AG10803 (cell line): ENCODE results near the gene SPATA33.

Experiments
- DNase-seq: peaks from one replicate; pipeline ENCODE4 v3.0.0; 2010; ENCODE audit warnings: low read depth
- H3K4me3 ChIP-seq: 2 replicates; pipeline ENCODE4 v1.5.1; 2011; ENCODE audit warnings: mild to moderate bottlenecking, low read length, control low read depth
- TF ChIP-seq, protein P1 (sequence below): conservative IDR thresholded peaks from 2 replicates; pipeline ENCODE4 v1.5.1; 2011; ENCODE audit warnings: mild to moderate bottlenecking, low read length, control low read depth, inconsistent platforms

The SPATA33 gene

DNA sequence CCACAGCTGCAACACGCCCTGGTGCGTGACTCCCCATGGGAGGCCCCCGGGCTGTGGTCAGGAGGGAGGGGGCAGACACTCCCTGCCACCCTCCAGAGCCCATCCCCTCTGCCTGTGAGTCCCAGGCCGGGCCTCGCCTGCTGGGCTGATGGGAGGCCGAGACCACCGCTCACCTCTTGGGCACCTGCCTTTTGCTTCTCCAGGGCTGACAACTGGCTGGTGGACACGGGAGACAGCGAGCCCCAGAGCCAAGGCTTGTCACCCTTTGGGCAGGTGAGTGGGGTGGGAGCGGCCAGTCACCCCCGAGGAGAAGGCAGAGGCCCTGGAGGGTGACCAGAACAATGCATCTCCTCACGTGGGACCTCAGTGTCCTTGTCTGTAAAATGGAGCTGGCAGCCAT, 21.0 kb upstream of the SPATA33 start:
- TF ChIP-seq, protein P1, sequence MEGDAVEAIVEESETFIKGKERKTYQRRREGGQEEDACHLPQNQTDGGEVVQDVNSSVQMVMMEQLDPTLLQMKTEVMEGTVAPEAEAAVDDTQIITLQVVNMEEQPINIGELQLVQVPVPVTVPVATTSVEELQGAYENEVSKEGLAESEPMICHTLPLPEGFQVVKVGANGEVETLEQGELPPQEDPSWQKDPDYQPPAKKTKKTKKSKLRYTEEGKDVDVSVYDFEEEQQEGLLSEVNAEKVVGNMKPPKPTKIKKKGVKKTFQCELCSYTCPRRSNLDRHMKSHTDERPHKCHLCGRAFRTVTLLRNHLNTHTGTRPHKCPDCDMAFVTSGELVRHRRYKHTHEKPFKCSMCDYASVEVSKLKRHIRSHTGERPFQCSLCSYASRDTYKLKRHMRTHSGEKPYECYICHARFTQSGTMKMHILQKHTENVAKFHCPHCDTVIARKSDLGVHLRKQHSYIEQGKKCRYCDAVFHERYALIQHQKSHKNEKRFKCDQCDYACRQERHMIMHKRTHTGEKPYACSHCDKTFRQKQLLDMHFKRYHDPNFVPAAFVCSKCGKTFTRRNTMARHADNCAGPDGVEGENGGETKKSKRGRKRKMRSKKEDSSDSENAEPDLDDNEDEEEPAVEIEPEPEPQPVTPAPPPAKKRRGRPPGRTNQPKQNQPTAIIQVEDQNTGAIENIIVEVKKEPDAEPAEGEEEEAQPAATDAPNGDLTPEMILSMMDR: no peak
- H3K4me3 ChIP-seq: no peak overlapping the region
- no peak for DNase-seq

GRCh38 chr16:89637379-89637778, 20.3 kb upstream of the SPATA33 start:
- no peak overlapping the region for H3K4me3 ChIP-seq
- TF ChIP-seq, protein P1: no peak
- no peak for DNase-seq

DNA sequence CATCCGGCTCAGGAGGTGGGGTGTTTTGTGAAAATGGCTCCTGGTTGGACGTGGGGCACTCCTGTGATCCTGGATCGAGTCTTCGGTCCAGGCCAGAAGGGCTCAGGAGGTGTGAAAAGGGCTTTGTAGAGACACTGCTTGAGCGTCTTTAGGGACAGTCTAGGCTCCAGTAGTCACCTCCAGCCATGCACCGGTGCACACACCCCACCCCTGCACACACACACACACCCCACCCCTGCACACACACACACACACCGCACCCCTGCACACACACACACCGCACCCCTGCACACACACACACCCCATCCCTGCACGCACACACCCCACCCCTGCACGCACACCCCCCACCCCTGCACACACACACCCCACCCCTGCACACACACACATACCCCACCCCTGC, 19.2 kb upstream of the SPATA33 start:
- TF ChIP-seq, protein P1: no peak
- DNase-seq: no peak

GRCh38 chr16:89639385-89639784, 18.3 kb upstream of the SPATA33 start:
- H3K4me3 ChIP-seq: no peak overlapping the region
- TF ChIP-seq, protein P1: no peak
- DNase-seq: no peak

More for the DNA sequence above, 19.2 kb upstream of the SPATA33 start:
- no peak overlapping the region for H3K4me3 ChIP-seq

GRCh38 chr16:89641458-89642119, 16.0 kb upstream of the SPATA33 start:
- no peak overlapping the region for H3K4me3 ChIP-seq
- TF ChIP-seq, protein P1: no peak
- DNase-seq: no peak

DNA sequence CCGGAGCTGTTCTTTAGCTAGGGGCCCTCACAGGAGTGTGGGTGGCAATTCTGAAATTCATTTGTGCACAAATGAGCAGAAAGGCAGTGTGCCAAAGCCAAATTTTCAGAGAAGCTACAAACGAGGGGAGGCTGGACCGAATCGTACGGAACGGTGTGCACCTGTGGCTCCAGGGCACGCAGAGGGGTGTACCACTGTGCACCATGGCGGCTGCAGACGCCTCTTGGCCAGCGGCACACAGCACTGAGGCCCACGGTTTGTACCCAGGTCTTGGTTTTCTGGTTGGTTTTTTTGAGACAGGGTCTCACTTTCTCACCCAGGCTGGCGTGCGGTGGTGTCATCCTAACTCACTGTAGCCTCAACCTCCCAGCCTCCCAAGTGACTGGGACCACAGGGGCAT, 15.1 kb upstream of the SPATA33 start:
- TF ChIP-seq, protein P1: no peak
- no peak for DNase-seq
- no peak overlapping the region for H3K4me3 ChIP-seq

DNA sequence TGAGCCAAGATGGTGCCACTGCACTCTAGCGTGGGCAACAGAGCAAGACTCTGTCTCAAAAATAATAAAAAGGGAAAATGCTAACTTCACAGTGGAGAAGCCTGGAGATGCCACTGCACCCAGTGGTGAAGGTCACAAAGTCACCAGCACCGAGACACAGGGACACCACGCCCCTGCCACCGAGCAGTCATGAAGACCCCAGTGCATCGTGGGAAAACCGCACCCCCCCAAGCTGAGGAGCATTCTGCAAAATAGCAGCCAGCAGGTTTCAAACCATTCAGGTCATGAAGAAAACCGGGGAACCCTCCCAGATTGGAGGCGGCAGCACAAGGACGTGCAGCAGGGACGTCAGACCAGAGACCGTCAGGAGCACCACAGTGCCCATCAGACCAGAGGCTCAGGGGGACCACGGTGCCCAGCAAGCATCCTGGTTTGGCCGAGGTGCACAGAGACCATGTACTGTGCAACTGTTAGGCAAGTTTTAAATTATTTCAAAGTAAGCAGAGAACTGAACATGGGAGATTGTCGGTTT, 13.8 kb upstream of the SPATA33 start:
- DNase-seq: no peak

More for the DNA sequence above, 13.8 kb upstream of the SPATA33 start:
- TF ChIP-seq, protein P1: no peak
- no peak overlapping the region for H3K4me3 ChIP-seq
